ENCODE measurements around the gene FRK.
"Not testable (repeated sequence)": the region's sequence is repeated elsewhere in the genome, so short reads cannot be mapped to it uniquely, and the experiment has no call there.

FRK gene

DNA sequence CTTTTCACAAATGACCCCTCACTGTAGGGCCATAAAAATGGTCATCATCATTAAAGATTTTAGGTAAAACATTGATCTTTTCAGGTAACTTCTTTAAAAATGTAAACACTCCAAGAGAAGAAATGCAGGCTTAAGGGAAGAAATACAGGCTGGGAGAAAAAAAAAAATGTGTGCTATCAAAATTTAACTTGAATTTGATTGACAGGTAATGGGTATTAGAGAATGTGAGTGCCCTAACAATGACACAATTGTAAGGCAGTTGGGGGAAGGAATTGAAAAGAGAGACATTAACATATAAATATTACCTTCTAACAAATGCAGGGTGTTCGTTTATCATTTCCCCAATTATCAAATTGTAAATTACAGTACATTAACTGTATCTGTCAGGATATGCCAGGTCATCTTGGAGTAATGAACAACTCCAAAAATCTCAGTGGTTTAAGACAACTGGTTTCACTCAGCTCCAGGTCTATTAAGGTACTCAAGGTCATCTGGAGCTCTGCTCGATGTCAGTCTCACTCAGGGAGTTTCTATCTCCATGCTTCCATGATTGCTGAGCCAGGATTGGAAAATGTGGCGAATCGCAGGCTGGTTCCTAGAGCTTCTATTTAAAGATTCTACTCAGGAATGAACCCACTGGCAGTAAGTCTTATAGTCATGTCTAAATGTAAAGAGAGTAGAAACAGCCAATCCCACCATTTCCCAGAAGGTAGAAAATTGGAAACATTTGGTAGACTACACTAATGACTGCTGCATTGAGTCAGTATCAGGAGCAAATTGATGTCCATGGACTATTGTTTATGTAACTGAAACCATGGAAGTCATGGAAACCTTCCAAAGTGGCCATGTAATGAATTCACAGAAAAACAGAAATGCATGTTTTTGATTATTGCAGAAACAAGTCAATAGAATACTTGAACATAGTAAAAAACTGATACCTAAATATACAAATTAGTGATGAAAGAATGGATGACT is 55.6 kb downstream of the FRK start:
- DNase-seq = no peak

DNA sequence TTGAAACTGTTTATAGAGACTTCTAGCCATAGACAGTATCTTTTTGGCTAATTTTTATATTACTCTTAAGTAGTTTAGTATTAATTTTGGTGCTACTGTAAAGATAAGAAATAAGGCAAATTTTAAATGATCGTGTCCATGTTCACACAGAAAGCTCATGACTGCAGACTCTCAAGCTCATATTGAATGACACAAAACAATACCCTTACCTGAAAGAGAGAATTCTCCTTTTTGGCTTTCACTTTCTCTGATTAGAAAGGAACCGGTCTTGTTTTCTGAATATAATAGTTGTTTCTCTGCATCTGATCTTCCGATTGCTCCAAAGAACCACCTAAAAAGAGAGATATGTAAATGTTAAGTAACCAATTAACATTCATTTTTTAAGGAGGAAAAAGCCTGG is 57.0 kb downstream of the FRK start:
- no peak for DNase-seq

- no peak for DNase-seq
Measured at GRCh38 chr6:116002756-116003155, 57.9 kb downstream of the FRK start.

DNA sequence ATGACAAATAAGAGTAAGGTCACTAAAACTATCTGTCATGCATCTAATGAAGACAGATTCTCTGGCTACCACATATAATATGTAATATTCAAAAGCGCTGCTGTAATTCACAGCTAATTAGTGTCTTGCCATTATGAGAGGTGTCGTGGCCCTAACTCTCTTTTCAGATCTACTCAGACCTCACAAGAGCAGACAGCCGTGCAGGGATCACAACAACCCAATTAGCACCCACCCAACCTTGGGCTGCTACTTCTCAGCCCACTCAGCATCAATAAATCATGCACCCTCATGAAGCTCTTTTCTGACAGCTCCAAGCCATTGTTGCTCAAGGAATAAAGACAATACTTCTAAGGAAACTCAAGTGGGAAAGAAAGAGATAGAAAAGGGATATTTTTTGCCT is 61.5 kb downstream of the FRK start:
- no peak for DNase-seq

GRCh38 chr6:115997990-115998585 is 62.6 kb downstream of the FRK start:
- no peak for DNase-seq

GRCh38 chr6:115986026-115986425 is 74.7 kb downstream of the FRK start:
- no peak for DNase-seq

- DNase-seq = no peak
Measured at GRCh38 chr6:115984809-115985208, 75.9 kb downstream of the FRK start.

- no peak for DNase-seq
Measured at GRCh38 chr6:115983998-115984397, 76.7 kb downstream of the FRK start.

GRCh38 chr6:115982453-115982852 is 78.2 kb downstream of the FRK start:
- no peak for DNase-seq

GRCh38 chr6:115977220-115977619 is 83.5 kb downstream of the FRK start:
- DNase-seq = no peak

- no peak for DNase-seq
Measured at GRCh38 chr6:115976321-115976870, 84.3 kb downstream of the FRK start.

DNA sequence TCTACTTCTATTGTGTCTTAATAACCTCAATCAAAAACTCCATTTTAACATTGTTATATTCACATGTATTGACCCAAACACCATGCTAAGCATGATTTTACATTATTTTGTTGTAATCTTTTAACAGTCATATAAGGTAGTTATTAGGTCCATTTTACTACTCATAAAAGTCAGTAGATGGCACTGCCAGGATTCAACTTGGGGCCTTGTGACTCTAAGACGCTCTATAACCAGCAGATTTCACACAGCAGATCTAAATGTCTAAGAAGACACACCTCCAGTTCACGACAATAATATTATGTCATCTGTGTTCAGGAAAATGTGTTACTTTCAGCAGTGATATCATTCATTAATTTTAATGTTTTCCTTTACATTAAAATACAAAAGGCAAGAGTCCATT is 88.0 kb downstream of the FRK start:
- no peak for DNase-seq

- DNase-seq = no peak
Measured at GRCh38 chr6:115971785-115972184, 88.9 kb downstream of the FRK start.

DNA sequence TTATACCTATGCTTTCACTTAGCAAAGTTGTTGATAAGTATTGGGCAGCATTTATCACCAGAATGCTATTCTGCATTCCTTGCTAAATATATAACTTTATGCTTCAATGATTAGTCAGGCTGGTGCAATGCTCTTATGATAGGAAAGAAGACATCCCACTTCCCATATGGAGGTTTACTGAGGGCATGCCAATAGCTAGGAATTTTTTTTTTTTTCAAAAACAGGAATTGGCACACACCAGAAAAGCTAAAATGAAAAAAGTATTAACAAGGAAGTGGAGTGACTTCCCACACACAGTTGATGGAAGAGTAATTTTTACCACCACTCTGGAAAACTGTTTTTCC is 90.8 kb downstream of the FRK start:
- no peak for DNase-seq

GRCh38 chr6:115969207-115969929 is 91.3 kb downstream of the FRK start:
- no peak for DNase-seq

DNA sequence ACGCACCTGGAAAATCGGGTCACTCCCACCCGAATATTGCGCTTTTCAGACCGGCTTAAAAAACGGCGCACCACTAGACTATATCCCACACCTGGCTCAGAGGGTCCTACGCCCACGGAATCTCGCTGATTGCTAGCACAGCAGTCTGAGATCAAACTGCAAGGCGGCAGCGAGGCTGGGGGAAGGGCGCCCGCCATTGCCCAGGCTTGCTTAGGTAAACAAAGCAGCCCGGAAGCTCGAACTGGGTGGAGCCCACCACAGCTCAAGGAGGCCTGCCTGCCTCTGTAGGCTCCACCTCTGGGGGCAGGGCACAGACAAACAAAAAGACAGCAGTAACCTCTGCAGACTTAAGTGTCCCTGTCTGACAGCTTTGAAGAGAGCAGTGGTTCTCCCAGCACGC is 100.4 kb downstream of the FRK start:
- DNase-seq = not testable (repeated sequence)

GRCh38 chr6:115958958-115959357 is 101.7 kb downstream of the FRK start:
- no peak for DNase-seq

GRCh38 chr6:115954740-115955139 is 106.0 kb downstream of the FRK start:
- no peak for DNase-seq

GRCh38 chr6:115948751-115949150 is 111.9 kb downstream of the FRK start:
- DNase-seq = no peak

DNA sequence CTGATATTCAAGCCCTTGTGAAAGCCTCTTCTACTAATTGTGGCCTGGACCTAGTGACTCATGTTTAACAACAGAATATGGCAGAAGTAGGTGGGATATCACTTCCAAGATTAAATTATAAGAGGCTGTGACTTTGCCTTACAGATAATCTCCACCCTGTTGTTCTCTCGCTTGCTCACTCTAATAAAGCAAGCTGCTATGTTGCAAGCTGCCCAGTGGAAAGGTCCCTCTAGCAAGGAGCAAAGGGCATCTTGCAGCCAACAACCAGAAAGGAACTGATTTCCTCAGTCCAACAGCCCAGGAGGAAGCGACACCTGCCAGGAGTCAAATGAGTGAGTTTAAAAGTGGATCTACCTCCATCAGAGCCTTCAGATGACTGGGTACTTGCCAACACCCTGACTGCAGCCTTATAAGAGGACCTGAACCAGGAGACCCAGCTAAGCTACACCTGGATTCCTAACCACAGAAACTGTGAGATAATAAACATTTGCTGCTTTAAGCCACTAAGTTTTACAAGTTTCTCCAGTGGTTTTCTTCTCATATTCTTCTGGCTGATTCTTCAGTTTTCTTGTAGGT is 112.6 kb downstream of the FRK start:
- no peak for DNase-seq

GRCh38 chr6:115945812-115946211 is 114.9 kb downstream of the FRK start:
- DNase-seq = no peak

GRCh38 chr6:115945306-115945705 is 115.4 kb downstream of the FRK start:
- no peak for DNase-seq

DNA sequence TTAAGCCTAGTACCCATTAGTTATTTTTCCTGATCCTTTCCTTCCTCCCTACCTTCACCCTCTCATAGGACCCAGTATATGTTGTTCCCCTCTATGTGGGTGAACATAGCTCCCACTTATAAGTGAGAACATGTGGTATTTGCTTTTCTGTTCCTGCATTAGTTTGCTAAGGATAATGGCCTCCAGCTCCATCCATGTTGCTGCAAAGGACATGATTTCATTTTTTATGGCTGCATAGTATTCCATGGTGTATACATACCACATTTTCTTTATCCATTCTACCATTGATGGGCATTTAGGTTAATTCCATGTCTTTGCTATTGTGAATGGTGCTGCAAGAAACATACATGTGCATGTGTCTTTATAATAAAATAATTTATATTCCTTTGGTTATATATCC is 115.9 kb downstream of the FRK start:
- DNase-seq = not testable (repeated sequence)

Data from CD4-positive, alpha-beta T cell treated with Interleukin-15 for 1 hour (primary cell).